NCI-H128 (cell line): ENCODE results near the gene NT5DC4.

ENCODE experiments used
- DNase-seq: peaks from one replicate; lab custom pipeline; 2025; ENCODE audit not compliant: unreplicated experiment; lab: John Stamatoyannopoulos, UW

Gene NT5DC4

GRCh38 chr2:112722816-112723546 lies 2.2 kb downstream of the NT5DC4 start:
- DNase-seq, result no peak

GRCh38 chr2:112723547-112723940 lies 2.7 kb downstream of the NT5DC4 start:
- DNase-seq, result no peak

- no peak for DNase-seq
Measured at GRCh38 chr2:112723995-112724394, 3.2 kb downstream of the NT5DC4 start.

GRCh38 chr2:112724591-112725525 lies 4.0 kb downstream of the NT5DC4 start:
- no peak for DNase-seq

- DNase-seq, result no peak
Measured at GRCh38 chr2:112725545-112726457, 5.0 kb downstream of the NT5DC4 start.

GRCh38 chr2:112726487-112727190 lies 5.8 kb downstream of the NT5DC4 start:
- peak; percentile 89 for DNase-seq

- DNase-seq, result no peak
Measured at GRCh38 chr2:112727276-112728028, 6.6 kb downstream of the NT5DC4 start.

- DNase-seq, result no peak
Measured at GRCh38 chr2:112728029-112728362, 7.2 kb downstream of the NT5DC4 start.

- DNase-seq, result no peak
Measured at GRCh38 chr2:112728378-112729175, 7.8 kb downstream of the NT5DC4 start.

GRCh38 chr2:112730216-112730615 lies 9.4 kb downstream of the NT5DC4 start:
- no peak for DNase-seq

- DNase-seq, result no peak
Measured at GRCh38 chr2:112730791-112731190, 10.0 kb downstream of the NT5DC4 start.

GRCh38 chr2:112731479-112731878 lies 10.7 kb downstream of the NT5DC4 start:
- DNase-seq, result no peak

- DNase-seq, result no peak
Measured at GRCh38 chr2:112733456-112733855, 12.6 kb downstream of the NT5DC4 start.

GRCh38 chr2:112733871-112734270 lies 13.1 kb downstream of the NT5DC4 start:
- no peak for DNase-seq

- DNase-seq, result no peak
Measured at GRCh38 chr2:112737542-112738232, 16.9 kb downstream of the NT5DC4 start.

GRCh38 chr2:112740527-112740926 lies 19.7 kb downstream of the NT5DC4 start:
- DNase-seq, result no peak

- DNase-seq, result no peak
Measured at GRCh38 chr2:112749755-112750559, 29.1 kb downstream of the NT5DC4 start.

- DNase-seq, result no peak
Measured at GRCh38 chr2:112750560-112750843, 29.7 kb downstream of the NT5DC4 start.
